Hindlimb muscle (tissue), 1 donor: ENCODE measurements around the gene ARID3B. TPM values are rescaled to one million over a fixed set of nuclear protein-coding genes. Genes with fewer than 3 reads are reported as not detected.
"Not testable (repeated sequence)": the region's sequence is repeated elsewhere in the genome, so short reads cannot be mapped to it uniquely, and the experiment has no call there.

ENCODE experiments used
- DNase-seq: peaks from one replicate; pipeline ENCODE4 v3.0.0-alpha.2; 2013
- polyA plus RNA-seq: library from polyadenylated mRNA; unstranded; fragments of 120-200 nt; gene quantifications from one replicate; pipeline ENCODE4 v1.2.1, GENCODE V29; 2013; ENCODE audit not compliant: insufficient read length

Gene ARID3B
- polyA plus RNA-seq, 1 donor, result 5.6 TPM

DNA sequence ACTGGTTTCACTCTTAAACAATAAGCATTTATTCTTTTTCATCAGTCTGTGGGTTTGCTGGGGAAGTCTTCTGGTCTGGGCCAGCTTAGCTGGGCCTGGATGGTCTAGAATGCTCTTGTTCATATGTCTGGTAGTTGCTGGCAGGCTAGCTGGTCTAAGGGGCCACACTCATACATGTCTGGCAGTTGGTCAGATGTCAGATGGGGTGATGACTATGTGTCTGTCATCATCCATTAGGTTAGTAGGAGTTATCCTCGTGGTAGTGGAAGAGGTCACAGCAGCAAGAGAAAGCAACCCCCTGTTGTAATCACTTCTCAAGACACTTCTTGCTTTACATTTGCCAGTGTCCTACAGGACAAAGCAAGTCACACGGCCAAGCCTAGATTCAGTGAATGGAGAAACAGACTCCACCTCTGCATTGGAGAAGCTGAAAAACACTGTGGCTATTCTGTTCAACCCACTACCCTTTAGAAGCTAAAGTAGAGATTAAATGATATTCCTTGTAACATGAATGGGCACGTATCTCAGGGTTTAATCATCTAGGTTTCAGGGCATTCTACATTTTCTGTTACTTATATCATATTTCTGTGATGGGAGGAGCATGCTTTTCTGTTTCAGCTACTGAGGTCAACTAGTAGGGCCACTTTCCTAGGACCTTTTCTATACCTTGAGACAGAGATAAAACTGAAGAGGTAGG lies 5.5 kb upstream of the ARID3B start:
- no peak for DNase-seq

DNA sequence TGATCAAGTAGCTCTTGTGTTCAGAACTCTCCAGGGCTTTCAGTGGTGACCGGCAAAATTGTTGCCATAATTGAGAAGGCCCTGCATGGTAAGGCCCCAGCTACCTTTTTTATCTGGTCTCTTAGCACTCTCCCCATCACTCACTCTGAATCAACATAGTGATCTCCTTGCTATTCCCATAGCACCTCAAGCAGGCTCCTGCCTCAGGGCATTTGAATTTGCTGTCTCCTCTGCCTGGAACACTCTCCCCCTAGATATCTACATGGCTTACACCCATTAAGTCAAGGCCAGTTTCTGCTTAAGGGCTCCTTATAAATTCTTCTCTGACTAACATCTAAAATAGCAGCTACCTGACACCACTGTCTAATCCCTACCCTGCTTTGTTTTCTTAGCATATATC lies 3.3 kb upstream of the ARID3B start:
- DNase-seq, result no peak

GRCh38 chr15:74539521-74539920 lies 1.5 kb upstream of the ARID3B start:
- DNase-seq, result not testable (repeated sequence)

GRCh38 chr15:74540161-74540760 lies 759 bp upstream of the ARID3B start:
- no peak for DNase-seq

DNA sequence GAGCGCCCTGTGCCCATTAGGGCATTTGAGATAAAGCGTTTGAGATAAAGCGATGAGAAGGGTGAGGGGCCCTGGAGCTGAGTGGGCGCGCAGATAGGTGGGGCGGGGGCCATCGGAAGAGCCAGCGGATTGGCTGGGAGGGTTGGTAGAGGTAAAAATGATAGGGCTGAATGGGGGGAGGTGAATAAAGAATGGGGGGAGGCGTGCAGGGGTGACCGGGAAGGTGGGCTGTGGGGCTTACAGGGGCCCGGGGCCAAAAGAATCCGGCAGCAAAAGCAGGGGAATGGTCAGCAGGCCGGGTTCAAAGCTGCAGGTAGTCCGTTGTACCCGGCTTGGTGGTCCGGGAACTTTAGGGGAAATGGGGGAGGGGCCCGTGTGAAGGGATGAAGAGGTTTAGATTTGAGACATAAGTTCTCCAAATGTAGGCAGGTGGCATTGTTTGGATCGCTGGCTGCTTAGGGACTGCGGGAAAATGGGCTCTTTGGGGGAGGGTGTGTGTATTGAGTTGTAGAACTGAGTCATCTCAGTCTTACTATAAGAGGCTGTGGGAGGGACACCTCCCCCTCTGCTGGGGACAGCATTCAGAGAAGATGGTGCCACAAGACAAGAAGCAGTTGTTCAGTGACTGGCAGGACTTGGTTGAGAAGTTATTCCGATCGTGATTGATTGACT lies 610 bp downstream of the ARID3B start:
- peak; percentile 8 for DNase-seq

DNA sequence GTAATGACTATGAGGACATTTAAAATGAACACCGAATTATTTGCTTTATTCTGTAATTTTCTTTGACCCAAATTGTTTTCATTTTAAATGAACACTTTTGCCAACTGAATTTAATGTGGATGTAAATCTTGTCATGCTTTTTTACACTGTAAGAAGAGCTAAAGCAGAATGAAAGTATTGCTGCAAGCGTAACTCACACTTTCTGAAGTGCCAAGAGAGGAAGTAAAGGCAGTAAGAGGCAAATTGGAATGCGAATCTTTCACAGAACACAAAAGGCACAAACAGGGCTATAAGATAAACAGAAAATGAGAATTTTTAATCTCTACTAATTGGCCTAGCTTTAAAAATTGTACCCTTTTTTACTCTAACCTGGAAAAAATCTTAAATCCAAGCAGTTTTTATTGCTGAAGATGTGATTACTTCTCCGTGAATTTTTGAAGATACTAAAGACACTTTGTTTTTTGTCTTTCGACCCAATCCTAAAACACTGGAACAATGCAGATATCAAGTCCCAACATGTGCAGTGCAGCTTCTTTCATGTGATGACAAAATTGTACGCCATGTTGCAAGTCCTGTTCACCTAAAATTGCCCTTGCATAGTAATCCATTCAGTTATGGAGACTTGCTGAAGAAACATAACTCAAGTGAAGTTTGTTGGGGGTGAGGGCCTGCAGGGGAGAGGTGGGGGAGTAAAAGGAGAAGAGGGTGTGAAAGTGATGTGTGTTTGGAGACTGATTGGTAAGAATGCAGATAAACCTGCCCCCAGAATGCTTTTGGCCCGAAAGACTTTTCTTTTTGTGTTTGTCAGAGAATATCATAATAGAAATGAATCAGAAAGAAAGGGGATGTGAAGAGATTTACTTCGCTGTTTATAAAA lies 1.4 kb downstream of the ARID3B start:
- no peak for DNase-seq

- DNase-seq, result no peak
Measured at GRCh38 chr15:74543043-74543422, 2.0 kb downstream of the ARID3B start.

DNA sequence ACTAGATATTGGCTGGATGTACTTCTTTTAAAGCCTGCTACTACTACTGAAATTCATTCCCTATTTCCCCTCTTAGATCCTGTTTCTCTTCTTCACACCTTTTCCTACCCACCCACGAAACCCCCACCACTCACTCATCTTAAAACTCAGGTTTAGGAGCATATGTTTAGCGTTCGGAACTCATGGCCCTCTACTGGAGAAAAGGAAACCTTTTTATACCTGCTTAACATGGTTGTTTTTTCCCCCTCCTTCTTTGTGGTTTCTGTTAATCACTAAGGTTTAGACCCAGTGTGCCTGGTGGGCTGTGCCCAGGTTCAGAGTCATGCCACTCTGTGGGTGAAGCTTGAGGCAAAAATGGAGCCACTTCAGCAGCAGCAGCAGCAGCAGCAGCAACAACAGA lies 2.6 kb downstream of the ARID3B start:
- DNase-seq, result no peak

DNA sequence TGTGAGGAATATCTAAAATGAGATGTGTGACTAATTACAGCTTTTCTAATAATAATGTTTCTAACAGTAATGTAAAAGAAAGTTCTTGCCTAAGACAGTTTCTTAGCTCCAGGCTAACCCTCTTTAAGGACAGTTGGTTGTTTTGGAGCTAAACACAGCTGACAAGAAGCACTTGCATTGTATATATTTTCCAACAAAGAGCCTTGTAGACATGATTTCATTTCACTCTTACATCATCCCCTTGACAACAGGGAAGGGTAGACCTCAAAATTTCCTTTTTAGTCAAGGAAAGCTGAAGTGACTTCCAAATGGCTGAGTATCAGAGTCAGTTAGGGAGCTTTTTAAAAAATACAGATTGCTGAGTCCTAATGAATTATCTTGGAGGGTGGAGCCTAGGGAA lies 4.1 kb downstream of the ARID3B start:
- no peak for DNase-seq

GRCh38 chr15:74545776-74546656 lies 5.0 kb downstream of the ARID3B start:
- DNase-seq, result peak; percentile 92

DNA sequence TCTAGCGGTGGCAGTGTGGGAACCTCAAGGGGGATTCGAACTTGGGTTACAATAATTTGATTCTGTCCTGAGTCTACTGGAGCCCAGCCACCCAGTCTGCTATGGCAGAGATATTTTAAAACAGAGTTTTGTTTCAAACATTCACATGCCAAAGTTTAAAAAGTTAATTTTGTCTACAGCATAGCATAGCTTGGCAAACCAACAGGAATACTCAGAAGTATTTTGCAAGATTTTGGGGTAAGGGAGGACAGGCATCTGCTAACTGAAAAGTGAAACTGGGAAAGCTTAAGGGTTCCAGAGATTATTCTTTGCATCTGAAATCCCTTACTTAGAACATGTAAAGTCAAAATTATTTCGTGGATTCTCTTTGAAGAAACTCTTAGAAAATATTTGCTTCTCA lies 6.6 kb downstream of the ARID3B start:
- DNase-seq, result no peak

DNA sequence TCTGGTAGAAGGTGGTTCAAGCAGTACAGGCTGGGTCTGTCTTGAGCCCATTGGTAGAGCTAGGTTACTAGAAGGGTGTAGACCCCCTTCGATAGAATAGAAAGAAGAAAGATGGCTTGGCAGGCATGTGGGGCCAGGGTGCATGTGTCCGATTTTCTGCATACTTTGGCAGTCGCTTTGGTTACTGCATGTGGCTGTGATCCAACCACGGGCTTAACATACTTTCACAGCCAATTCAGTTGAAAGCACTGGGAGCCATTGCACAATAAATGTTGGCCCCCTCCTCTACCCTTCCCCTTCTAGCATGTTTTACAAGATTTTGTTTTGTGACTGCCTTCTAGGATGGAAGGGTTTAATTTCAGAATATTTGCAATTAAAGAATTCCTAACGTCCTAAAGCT lies 7.2 kb downstream of the ARID3B start:
- DNase-seq, result no peak

- DNase-seq, result no peak
Measured at GRCh38 chr15:74549816-74550215, 8.8 kb downstream of the ARID3B start.

GRCh38 chr15:74551714-74552113 lies 10.7 kb downstream of the ARID3B start:
- no peak for DNase-seq

GRCh38 chr15:74552773-74553441 lies 11.9 kb downstream of the ARID3B start:
- no peak for DNase-seq

DNA sequence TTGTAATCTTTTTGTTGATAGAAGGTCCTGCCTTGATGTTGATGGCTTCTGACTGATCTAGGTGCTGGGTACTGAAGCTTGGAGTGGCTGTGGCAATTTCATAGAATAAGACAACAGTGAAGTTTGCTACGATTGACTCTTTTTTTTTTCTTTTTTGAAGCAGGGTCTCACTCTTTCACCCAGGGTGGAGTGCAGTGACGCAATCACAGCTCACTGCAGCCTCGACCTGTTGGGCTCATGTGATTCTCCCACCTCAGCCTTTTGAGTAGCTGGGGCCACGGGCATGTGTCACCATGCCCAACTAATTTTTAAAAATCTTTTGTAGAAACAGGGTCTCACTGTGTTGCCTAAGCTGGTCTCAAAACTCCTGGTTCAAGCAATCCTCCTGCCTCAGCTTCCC lies 14.2 kb downstream of the ARID3B start:
- DNase-seq, result no peak

GRCh38 chr15:74558706-74559105 lies 17.7 kb downstream of the ARID3B start:
- no peak for DNase-seq

- no peak for DNase-seq
Measured at GRCh38 chr15:74563442-74563841, 22.4 kb downstream of the ARID3B start.

- DNase-seq, result no peak
Measured at GRCh38 chr15:74564182-74564581, 23.2 kb downstream of the ARID3B start.

GRCh38 chr15:74565381-74566085 lies 24.5 kb downstream of the ARID3B start:
- no peak for DNase-seq

GRCh38 chr15:74568594-74568993 lies 27.6 kb downstream of the ARID3B start:
- no peak for DNase-seq
